HepG2 (cell line): ENCODE data around the gene P4HB. TPM values are rescaled to one million over a fixed set of nuclear protein-coding genes. Genes with fewer than 3 reads are reported as not detected.

Experiments
- ATAC-seq: fragments of 200-7000 bp; cut with Tn5 transposase; 3 replicates; pipeline ENCODE4 v1.9.1; 2020; ENCODE audit warnings: mild to moderate bottlenecking, moderate library complexity
- BruUV-seq: library from RNA; stranded (reverse); fragments of 400-500 nt; replicated peaks from 2 replicates; lab custom pipeline; 2021; lab: Mats Ljungman, UMichigan
- CTCF ChIA-PET: fragments of 300-600 bp; formaldehyde crosslinking; extraction: SDS; loops from one replicate; lab custom pipeline; 2021; ENCODE audit warnings: low total read pairs, inconsistent platforms, low intra/inter-chr PET ratio; lab: Yijun Ruan, JAX
- POLR2A ChIA-PET: fragments of 350-600 bp; sonication (Branson Sonifier 250); formaldehyde crosslinking; loops from one replicate; lab custom pipeline; 2020; ENCODE audit warnings: antibody characterized with exemption, inconsistent platforms; lab: Yijun Ruan, JAX
- DNase-seq: peaks from one replicate; pipeline ENCODE4 v3.0.0-alpha.2; 2015; ENCODE audit warnings: low spot score
- FAIRE-seq: peaks from 3 replicates; lab custom pipeline; 2011; peaks lifted over from hg19 to GRCh38; lab: Jason Lieb, UNC
- H2AFZ ChIP-seq: one replicate; pipeline ENCODE4 v1.6.1; 2011; ENCODE audit warnings: low read length, inconsistent platforms
- H3K27ac ChIP-seq: fragments of 300-600 bp; 3 replicates; pipeline ENCODE4 v1.8.0; 2011; ENCODE audit warnings: mixed run types, mild to moderate bottlenecking, mixed read lengths, low read length, inconsistent platforms; ENCODE audit not compliant: insufficient read depth; ENCODE audit errors: extremely low read length
- H3K27me3 ChIP-seq, 2 experiments: fragments of 200-600 bp in 1 of 2; 2 replicates in 1 of 2; 3 replicates in 1 of 2; pipeline versions ENCODE4 v1.6.0 to v1.8.0; 2011; ENCODE audit warnings: low read length in 2 of 2, mild to moderate bottlenecking in 2 of 2, moderate library complexity in 2 of 2, inconsistent platforms in 1 of 2; ENCODE audit not compliant: insufficient read depth in 2 of 2, control insufficient read depth in 1 of 2
- H3K36me3 ChIP-seq, 2 experiments: fragments of 200-600 bp in 1 of 2; replicated peaks in 1 of 2; 2 replicates in 1 of 2; 3 replicates in 1 of 2; pipeline versions ENCODE4 v1.5.1 to v1.8.0; 2011; ENCODE audit warnings: low read length in 2 of 2, inconsistent platforms in 1 of 2; ENCODE audit not compliant: insufficient read depth in 2 of 2, control insufficient read depth in 1 of 2
- H3K4me1 ChIP-seq: 2 replicates; pipeline ENCODE4 v1.5.1; 2012; ENCODE audit warnings: low read length, inconsistent platforms; ENCODE audit not compliant: insufficient read depth
- H3K4me2 ChIP-seq: 2 replicates; pipeline ENCODE4 v1.6.0; 2011; ENCODE audit warnings: low read depth, low read length, inconsistent platforms
- H3K4me3 ChIP-seq, 3 experiments: fragments of 200-600 bp in 1 of 3; sonication (generic), shearing (Covaris generic) in 1 of 3; replicated peaks in 1 of 3; 2 replicates each; pipeline ENCODE4 v1.5.1; 2011 to 2016; ENCODE audit warnings: low read length in 3 of 3, inconsistent platforms in 2 of 3, low read depth in 2 of 3, mild to moderate bottlenecking in 2 of 3, control low read depth in 1 of 3, mixed read lengths in 1 of 3; ENCODE audit not compliant: insufficient read depth in 1 of 3
- H3K79me2 ChIP-seq: one replicate; pipeline ENCODE4 v1.6.1; 2011; ENCODE audit warnings: low read length, inconsistent platforms; ENCODE audit not compliant: insufficient read depth
- H3K9ac ChIP-seq: 2 replicates; pipeline ENCODE4 v1.6.0; 2011; ENCODE audit warnings: mild to moderate bottlenecking, low read depth, low read length, inconsistent platforms; ENCODE audit not compliant: insufficient read depth
- H3K9me3 ChIP-seq: 2 replicates; pipeline ENCODE4 v1.5.1; 2012; ENCODE audit warnings: mild to moderate bottlenecking, low read length
- H4K20me1 ChIP-seq: 2 replicates; pipeline ENCODE4 v1.6.0; 2011; ENCODE audit warnings: inconsistent platforms, mild to moderate bottlenecking, low read length, moderate library complexity; ENCODE audit not compliant: insufficient read depth
- AGO2 ChIP-seq: fragments of 200-400 bp; formaldehyde crosslinking; optimal IDR thresholded peaks from 2 replicates; pipeline ENCODE3; 2017; ENCODE audit warnings: mild to moderate bottlenecking, low read depth, low read length, moderate library complexity
- ATF3 ChIP-seq: sonication (generic); formaldehyde crosslinking; IDR thresholded peaks from 2 replicates; pipeline ENCODE4 v1.4.0; 2020; ENCODE audit warnings: missing genetic modification reagents
- EED ChIP-seq: sonication (generic); formaldehyde crosslinking; IDR thresholded peaks from 2 replicates; pipeline ENCODE4 v1.5.0; 2020; ENCODE audit warnings: mild to moderate bottlenecking, missing genetic modification reagents
- IRF2 ChIP-seq: IDR thresholded peaks from 2 replicates; pipeline ENCODE4 v1.6.1; 2018; ENCODE audit warnings: missing genetic modification reagents, missing compliant biosample characterization
- MED8 ChIP-seq: sonication (generic); formaldehyde crosslinking; IDR thresholded peaks from 2 replicates; pipeline ENCODE4 v1.8.1; 2023; ENCODE audit warnings: mild to moderate bottlenecking, missing genetic modification reagents; ENCODE audit not compliant: insufficient replicate concordance
- NFYC ChIP-seq: IDR thresholded peaks from 2 replicates; pipeline ENCODE4 v1.6.1; 2016; ENCODE audit warnings: missing genetic modification reagents, missing compliant biosample characterization
- PLRG1 ChIP-seq: fragments of 450-650 bp; conservative IDR thresholded peaks from 2 replicates; pipeline ENCODE4 v1.6.1; 2016
- U2AF2 ChIP-seq: fragments of 200-400 bp; formaldehyde crosslinking; IDR thresholded peaks from 2 replicates; pipeline ENCODE4 v1.6.1; 2017; ENCODE audit warnings: low read depth, mild to moderate bottlenecking, low read length
- ZNF83 ChIP-seq: sonication (generic); formaldehyde crosslinking; IDR thresholded peaks from 2 replicates; pipeline ENCODE4 v1.4.0; 2020; ENCODE audit warnings: missing genetic modification reagents, mild to moderate bottlenecking, borderline replicate concordance
- WGBS: methylation state at CpG from one replicate; pipeline ENCODE4 v1.1.6; 2017; ENCODE audit warnings: low lambda C conversion rate; 5-methylcytosine and 5-hydroxymethylcytosine counted together
- in situ Hi-C: cut with HindIII; loops from 2 replicates; pipeline ENCODE4 v1.10.0; 2017; ENCODE audit warnings: low pct_unique_long_range_greater_than_20kb; ENCODE audit not compliant: extremely low pct_ligation_motif_present
- intact Hi-C: fragments of 100-400 bp; cut with micrococcal nuclease; formaldehyde crosslinking; loops from one replicate; pipeline ENCODE4 v1.10.0; 2022; ENCODE audit not compliant: unreplicated experiment
- polyA plus RNA-seq, 8 experiments: library from polyadenylated mRNA; depleted of rRNA in 3 of 8; stranded (reverse) in 7 of 8; unstranded in 1 of 8; fragments of >200 nt; fragmentation: Illumina TruSeq in 4 of 8; extraction: Trizol in 4 of 8; gene quantifications; 2 replicates each; pipeline versions ENCODE4 v1.2.1 to v1.2.3, GENCODE V29; 2011 to 2016; ENCODE audit warnings: low read depth in 4 of 8, missing spikeins in 1 of 8, mixed read lengths in 1 of 8; ENCODE audit not compliant: insufficient read depth in 1 of 8
- total RNA-seq, 5 experiments: library from RNA; depleted of rRNA; stranded (reverse); fragments of >200 nt; fragmentation: Illumina TruSeq; extraction: Trizol; gene quantifications; 2 replicates each; pipeline ENCODE4 v1.2.3, GENCODE V29; 2016; ENCODE audit warnings: low read depth in 1 of 5

Gene P4HB
- total and polyA plus RNA-seq, 2 of the 13 experiments (the other 11 are each of a cell fraction or from before 2014, with no cell fraction given), result 185 to 782 TPM

GRCh38 chr17:81888988-81889595 lies 28.8 kb upstream of the P4HB start (continued):
- TF ChIP-seq ATF3 (CRISPR knock-in tag), result no peak
- no peak for TF ChIP-seq PLRG1
- no peak for TF ChIP-seq NFYC (CRISPR knock-in tag)
- TF ChIP-seq IRF2 (CRISPR knock-in tag), result no peak
- no peak for TF ChIP-seq U2AF2
- no peak for TF ChIP-seq ZNF83 (CRISPR knock-in tag)
- TF ChIP-seq EED (CRISPR knock-in tag), result no peak

GRCh38 chr17:81888105-81888987 lies 28.0 kb upstream of the P4HB start:
- H3K27me3 ChIP-seq, result peaks cover 0 to 6% of the 10 kb centered on the region in 2 experiments; a peak in 2 of 5 replicates
- POLR2A ChIA-PET, result no interaction called here
- DNase-seq (no peak), ATAC-seq (no peak), FAIRE-seq (no peak)
- H2AFZ ChIP-seq, result no peak overlapping the region
- no TSS peak for BruUV-seq
- no peak overlapping the region for H3K9ac ChIP-seq
- H3K27ac ChIP-seq, result no peak overlapping the region
- in situ Hi-C loops, result no loop called here
- no peaks in the 10 kb centered on the region for H3K9me3 ChIP-seq
- peaks cover 42 to 63% of the 10 kb centered on the region in 2 experiments for H3K36me3 ChIP-seq
- intact Hi-C loops, result no loop called here
- no peak overlapping the region for H3K4me3 ChIP-seq
- no peak overlapping the region for H3K4me2 ChIP-seq
- TF ChIP-seq AGO2 (peak; percentile 73), MED8 (CRISPR knock-in tag) (no peak)
- 99% methylated on average over 44 of the region's 44 CpGs for WGBS
- peaks cover 52% of the 10 kb centered on the region for H3K79me2 ChIP-seq
- peaks cover 34% of the 10 kb centered on the region for H3K4me1 ChIP-seq
- no peaks in the 10 kb centered on the region for H4K20me1 ChIP-seq
- CTCF ChIA-PET, result no interaction called here
